Activated gamma-delta T cell treated with Interleukin-2 at 50 U/mL for 16 hours (primary cell): ENCODE measurements around the gene KCNN4.

Source experiments
- DNase-seq: peaks from one replicate; pipeline ENCODE4 v3.0.0-alpha.2; 2020

Gene KCNN4

GRCh38 chr19:43748205-43748594 lies 32.6 kb downstream of the KCNN4 start:
- no peak for DNase-seq

GRCh38 chr19:43747557-43748204 lies 33.1 kb downstream of the KCNN4 start:
- DNase-seq = no peak

- DNase-seq = no peak
Observed at GRCh38 chr19:43743059-43743458, 37.7 kb downstream of the KCNN4 start.

GRCh38 chr19:43741075-43741825 lies 39.5 kb downstream of the KCNN4 start:
- DNase-seq = no peak

GRCh38 chr19:43739439-43740235 lies 41.1 kb downstream of the KCNN4 start:
- DNase-seq = no peak

- no peak for DNase-seq
Observed at GRCh38 chr19:43738780-43739211, 42.0 kb downstream of the KCNN4 start.

- DNase-seq = no peak
Observed at GRCh38 chr19:43735957-43736356, 44.8 kb downstream of the KCNN4 start.

GRCh38 chr19:43735013-43735412 lies 45.8 kb downstream of the KCNN4 start:
- DNase-seq = no peak

- no peak for DNase-seq
Observed at GRCh38 chr19:43731846-43732245, 48.9 kb downstream of the KCNN4 start.

GRCh38 chr19:43731346-43731745 lies 49.4 kb downstream of the KCNN4 start:
- no peak for DNase-seq

- no peak for DNase-seq
Observed at GRCh38 chr19:43729919-43730318, 50.9 kb downstream of the KCNN4 start.

- DNase-seq = no peak
Observed at GRCh38 chr19:43727593-43727853, 53.2 kb downstream of the KCNN4 start.

- no peak for DNase-seq
Observed at GRCh38 chr19:43726736-43727592, 53.8 kb downstream of the KCNN4 start.

- DNase-seq = no peak
Observed at GRCh38 chr19:43725468-43725867, 55.3 kb downstream of the KCNN4 start.

GRCh38 chr19:43724896-43725295 lies 55.9 kb downstream of the KCNN4 start:
- DNase-seq = no peak

- no peak for DNase-seq
Observed at GRCh38 chr19:43723588-43723987, 57.2 kb downstream of the KCNN4 start.

- no peak for DNase-seq
Observed at GRCh38 chr19:43721469-43722048, 59.2 kb downstream of the KCNN4 start.

- DNase-seq = no peak
Observed at GRCh38 chr19:43720936-43721335, 59.8 kb downstream of the KCNN4 start.

GRCh38 chr19:43719918-43720317 lies 60.9 kb downstream of the KCNN4 start:
- no peak for DNase-seq

GRCh38 chr19:43719378-43719868 lies 61.4 kb downstream of the KCNN4 start:
- DNase-seq = no peak

GRCh38 chr19:43718627-43719377 lies 62.0 kb downstream of the KCNN4 start:
- no peak for DNase-seq
